ENCODE data around the gene GMPS. TPM values are rescaled to one million over a fixed set of nuclear protein-coding genes. Genes with fewer than 3 reads are reported as not detected.

Gene GMPS
- total and polyA plus RNA-seq, 2 of the 13 experiments (the other 11 are each of a cell fraction or from before 2014, with no cell fraction given) = 29.6 to 85.5 TPM

GRCh38 chr3:155870945-155871745 is 695 bp downstream of the GMPS start:
- DNase-seq (ENCODE audit: low spot score) = no peak
- TF ChIP-seq IRF1 (CRISPR knock-in tag; IDR thresholded peaks at IDR 0.05; ENCODE audit: low read depth) (no peak), ZNF749 (CRISPR knock-in tag; IDR thresholded peaks at IDR 0.05; ENCODE audit: borderline replicate concordance) (peak; percentile 55; the same call in 1 of the 2 replicates), SALL1 (CRISPR knock-in tag; IDR thresholded peaks at IDR 0.05) (peak; percentile 44), GABPB1 (CRISPR knock-in tag; IDR thresholded peaks at IDR 0.05) (peak; percentile 55), NCOA1 (CRISPR knock-in tag; IDR thresholded peaks at IDR 0.05) (0 out of 2 replicates have a peak, but pooled peaks have one; percentile 31), ATF4 (CRISPR knock-in tag; IDR thresholded peaks at IDR 0.05) (0 out of 4 replicates have a peak, but pooled peaks of 1 of the 2 experiments have one; percentile 6), HNRNPLL (IDR thresholded peaks at IDR 0.05; ENCODE audit: low read depth, low read length, poor library complexity, severe bottlenecking) (peak; percentile 62), ZNF124 (CRISPR knock-in tag; IDR thresholded peaks at IDR 0.05) (0 out of 2 replicates have a peak, but pooled peaks have one; percentile 47), ATF7-NPFF (CRISPR knock-in tag; IDR thresholded peaks at IDR 0.05; ENCODE audit: low read depth) (peak; percentile 49; the same call in 1 of the 2 replicates), NRL (CRISPR knock-in tag; IDR thresholded peaks at IDR 0.05; ENCODE audit: borderline replicate concordance) (peak; percentile 2; the same call in 1 of the 2 replicates), UBTF (CRISPR knock-in tag; IDR thresholded peaks at IDR 0.05) (peak; percentile 55; the same call in 1 of the 2 replicates), SOX6 (IDR thresholded peaks at IDR 0.05) (no peak), SOX6 (CRISPR knock-in tag; IDR thresholded peaks at IDR 0.05) (no peak; the same call in 1 of the 2 replicates), ZFP62 (CRISPR knock-in tag; IDR thresholded peaks at IDR 0.05) (no peak), TGIF2 (CRISPR knock-in tag; IDR thresholded peaks at IDR 0.05) (no peak), AGO2 (optimal IDR thresholded peaks at IDR 0.05; ENCODE audit: low read depth, low read length) (peak; percentile 79), ZNF720 (CRISPR knock-in tag; IDR thresholded peaks at IDR 0.05) (no peak)

More at GRCh38 chr3:155870945-155871745, 695 bp downstream of the GMPS start:
- WGBS (ENCODE audit: low lambda C conversion rate) = no CpG with 5 or more reads among the region's 85 CpGs
- Histone ChIP-seq H3K9me3 (ENCODE audit: low read length) (no peaks in the 10 kb centered on the region), H3K79me2 (ENCODE audit: insufficient read depth, low read length) (peaks cover 54% of the 10 kb centered on the region), H3K4me1 (ENCODE audit: insufficient read depth, low read length) (peaks cover 58% of the 10 kb centered on the region), H3K4me3 (replicated peaks in 1 of 3; ENCODE audit: insufficient read depth in 1 of 3, low read depth in 2 of 3, low read length in 3 of 3) (peak overlapping the region; percentile 98 to 99 (median 99)), H3K4me2 (ENCODE audit: low read depth, low read length) (peak overlapping the region; percentile 81), H3K9ac (ENCODE audit: insufficient read depth, low read depth, low read length) (peak overlapping the region; percentile 98), H3K27ac (ENCODE audit: extremely low read length, insufficient read depth, low read length) (peak overlapping the region; percentile 98), H4K20me1 (ENCODE audit: insufficient read depth, low read length) (peaks cover 15% of the 10 kb centered on the region; the same call in 1 of the 2 replicates), H3K36me3 (replicated peaks in 1 of 2; ENCODE audit: control insufficient read depth in 1 of 2, insufficient read depth in 2 of 2, low read length in 2 of 2) (no peaks in the 10 kb centered on the region), H3K27me3 (ENCODE audit: control insufficient read depth in 1 of 2, insufficient read depth in 2 of 2, low read length in 2 of 2) (no peaks in the 10 kb centered on the region; a peak in 1 of 5 replicates), H2AFZ (ENCODE audit: low read length) (no peak overlapping the region)
- ChIA-PET CTCF (ENCODE audit: low intra/inter-chr PET ratio, low total read pairs) (interaction anchor here (1.1 kb wide), 1 partner anchor 66 kb away, joined by 3 read pairs; the partner anchor contains the start of gene C3orf33), POLR2A (interaction anchor here (1.3 to 3.3 kb wide), 3 partner anchors 9 to 65 kb away, joined by 8 to 32 read pairs (median 10); partner anchors contain the start of genes C3orf33 and SLC33A1)
- intact Hi-C loops (cut with micrococcal nuclease; ENCODE audit: unreplicated experiment) = loop anchor here (1.0 to 5.0 kb wide), 4 partner anchors 16 to 159 kb away; partner anchors contain the start of genes C3orf33 and SLC33A1
- no TSS peak for BruUV-seq (replicated peaks)
- in situ Hi-C loops (cut with HindIII; ENCODE audit: extremely low pct_ligation_motif_present, low pct_unique_long_range_greater_than_20kb) = no loop called here
- FAIRE-seq (no peak), ATAC-seq (peak; percentile 56)
